ENCODE measurements around the gene TBC1D25. TPM values are rescaled to one million over a fixed set of nuclear protein-coding genes. Genes with fewer than 3 reads are reported as not detected.

Gene TBC1D25
- total RNA-seq, 1 donor from 2014 or later: 12.0 TPM

DNA sequence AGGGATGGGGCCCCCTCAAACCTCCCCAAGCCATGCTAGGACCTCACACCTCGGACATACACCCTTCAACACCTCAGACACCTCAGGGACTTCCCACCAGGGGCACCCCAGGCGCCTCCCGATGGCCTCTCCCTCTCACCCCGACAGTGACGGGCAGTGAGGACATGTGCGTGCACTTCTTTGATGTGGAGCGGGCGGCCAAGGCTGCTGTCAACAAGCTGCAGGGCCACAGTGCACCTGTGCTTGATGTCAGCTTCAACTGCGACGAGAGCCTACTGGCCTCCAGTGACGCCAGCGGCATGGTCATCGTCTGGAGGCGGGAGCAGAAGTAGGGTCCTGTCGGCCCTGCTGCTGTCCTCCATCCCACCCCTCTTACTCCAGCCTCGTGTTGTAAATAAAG is 65.2 kb downstream of the TBC1D25 start:
- Histone ChIP-seq H3K27me3 (ENCODE audit: low read depth) (no peaks in the 10 kb centered on the region), H3K36me3 (peaks cover 53% of the 10 kb centered on the region), H3K4me1 (no peaks in the 10 kb centered on the region), H3K9me3 (no peaks in the 10 kb centered on the region), H3K4me3 (no peak overlapping the region), H3K27ac (no peak overlapping the region)
- DNase-seq: no peak
- intact Hi-C loops (cut with DNase I): no loop called here
- ATAC-seq: no peak
- TF ChIP-seq, protein P1, sequence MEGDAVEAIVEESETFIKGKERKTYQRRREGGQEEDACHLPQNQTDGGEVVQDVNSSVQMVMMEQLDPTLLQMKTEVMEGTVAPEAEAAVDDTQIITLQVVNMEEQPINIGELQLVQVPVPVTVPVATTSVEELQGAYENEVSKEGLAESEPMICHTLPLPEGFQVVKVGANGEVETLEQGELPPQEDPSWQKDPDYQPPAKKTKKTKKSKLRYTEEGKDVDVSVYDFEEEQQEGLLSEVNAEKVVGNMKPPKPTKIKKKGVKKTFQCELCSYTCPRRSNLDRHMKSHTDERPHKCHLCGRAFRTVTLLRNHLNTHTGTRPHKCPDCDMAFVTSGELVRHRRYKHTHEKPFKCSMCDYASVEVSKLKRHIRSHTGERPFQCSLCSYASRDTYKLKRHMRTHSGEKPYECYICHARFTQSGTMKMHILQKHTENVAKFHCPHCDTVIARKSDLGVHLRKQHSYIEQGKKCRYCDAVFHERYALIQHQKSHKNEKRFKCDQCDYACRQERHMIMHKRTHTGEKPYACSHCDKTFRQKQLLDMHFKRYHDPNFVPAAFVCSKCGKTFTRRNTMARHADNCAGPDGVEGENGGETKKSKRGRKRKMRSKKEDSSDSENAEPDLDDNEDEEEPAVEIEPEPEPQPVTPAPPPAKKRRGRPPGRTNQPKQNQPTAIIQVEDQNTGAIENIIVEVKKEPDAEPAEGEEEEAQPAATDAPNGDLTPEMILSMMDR (IDR thresholded peaks at IDR 0.05): no peak

- no peak for DNase-seq
- H3K4me1 ChIP-seq: no peaks in the 10 kb centered on the region
- no peak overlapping the region for H3K27ac ChIP-seq
- intact Hi-C loops (cut with DNase I): no loop called here
- TF ChIP-seq, protein P1 (IDR thresholded peaks at IDR 0.05): peak; percentile 8
- peaks cover 41% of the 10 kb centered on the region for H3K36me3 ChIP-seq
- H3K9me3 ChIP-seq: no peaks in the 10 kb centered on the region
- H3K27me3 ChIP-seq (ENCODE audit: low read depth): no peaks in the 10 kb centered on the region
- ATAC-seq: no peak
- H3K4me3 ChIP-seq: no peak overlapping the region
Observed at GRCh38 chrX:48606091-48606490, 66.6 kb downstream of the TBC1D25 start.

DNA sequence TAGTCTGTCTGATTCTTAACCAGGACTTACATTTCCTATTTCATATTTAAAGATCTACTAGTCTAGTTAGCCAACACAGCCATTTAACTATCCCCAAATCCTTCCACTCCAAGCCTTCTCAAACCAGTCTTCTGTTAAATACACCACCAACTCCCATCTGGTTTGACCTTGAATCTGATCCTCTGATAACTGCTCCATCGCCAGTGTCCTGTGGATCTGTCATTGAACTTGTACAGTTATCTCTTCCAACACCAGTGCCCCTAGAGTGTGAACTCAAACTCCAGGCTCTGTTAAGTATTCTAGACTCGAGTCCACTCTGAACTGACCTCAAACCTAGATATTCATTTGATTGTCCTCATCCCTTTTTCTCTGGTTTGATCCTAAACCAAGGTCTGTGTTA is 72.2 kb downstream of the TBC1D25 start:
- ATAC-seq (no peak), DNase-seq (no peak)
- no peaks in the 10 kb centered on the region for H3K36me3 ChIP-seq
- TF ChIP-seq, protein P1 (IDR thresholded peaks at IDR 0.05): no peak
- no peaks in the 10 kb centered on the region for H3K9me3 ChIP-seq
- no peak overlapping the region for H3K4me3 ChIP-seq
- H3K27me3 ChIP-seq (ENCODE audit: low read depth): no peaks in the 10 kb centered on the region
- no peaks in the 10 kb centered on the region for H3K4me1 ChIP-seq
- H3K27ac ChIP-seq: no peak overlapping the region
- intact Hi-C loops (cut with DNase I): no loop called here

Other genes starting within 250 kb of the TBC1D25 start
- not detected for gene SSX3, start 183.0 kb upstream of the TBC1D25 start, total RNA-seq
- gene SSX4, start 156.2 kb upstream of the TBC1D25 start, total RNA-seq: not detected
- gene SSX4B, start 127.8 kb upstream of the TBC1D25 start, total RNA-seq: not detected
- 15.9 TPM for gene SLC38A5, start 69.5 kb upstream of the TBC1D25 start, total RNA-seq
- 30.2 TPM for gene FTSJ1, start 63.5 kb upstream of the TBC1D25 start, total RNA-seq
- gene PORCN, start 30.7 kb upstream of the TBC1D25 start, total RNA-seq: 6.1 TPM
- 74.0 TPM for gene EBP, start 17.9 kb upstream of the TBC1D25 start, total RNA-seq
- gene RBM3, start 34.8 kb downstream of the TBC1D25 start, total RNA-seq: 157 TPM
- 125 TPM for gene WDR13, start 57.8 kb downstream of the TBC1D25 start, total RNA-seq
- gene WAS, start 144.1 kb downstream of the TBC1D25 start, total RNA-seq: 40.3 TPM
- 3.5 TPM for gene SUV39H1, start 157.0 kb downstream of the TBC1D25 start, total RNA-seq
- 0.95 TPM for gene GLOD5, start 222.0 kb downstream of the TBC1D25 start, total RNA-seq
- 1.2 TPM for gene GATA1, start 246.9 kb downstream of the TBC1D25 start, total RNA-seq

Data from lower lobe of right lung (tissue), 2 donors.